ENCODE measurements around the gene CELA3A. TPM values are rescaled to one million over a fixed set of nuclear protein-coding genes. Genes with fewer than 3 reads are reported as not detected.
"Not testable (repeated sequence)": the region's sequence is repeated elsewhere in the genome, so short reads cannot be mapped to it uniquely, and the experiment has no call there.

The CELA3A gene
- total RNA-seq, 1 donor from 2014 or later = 13.4 TPM

DNA sequence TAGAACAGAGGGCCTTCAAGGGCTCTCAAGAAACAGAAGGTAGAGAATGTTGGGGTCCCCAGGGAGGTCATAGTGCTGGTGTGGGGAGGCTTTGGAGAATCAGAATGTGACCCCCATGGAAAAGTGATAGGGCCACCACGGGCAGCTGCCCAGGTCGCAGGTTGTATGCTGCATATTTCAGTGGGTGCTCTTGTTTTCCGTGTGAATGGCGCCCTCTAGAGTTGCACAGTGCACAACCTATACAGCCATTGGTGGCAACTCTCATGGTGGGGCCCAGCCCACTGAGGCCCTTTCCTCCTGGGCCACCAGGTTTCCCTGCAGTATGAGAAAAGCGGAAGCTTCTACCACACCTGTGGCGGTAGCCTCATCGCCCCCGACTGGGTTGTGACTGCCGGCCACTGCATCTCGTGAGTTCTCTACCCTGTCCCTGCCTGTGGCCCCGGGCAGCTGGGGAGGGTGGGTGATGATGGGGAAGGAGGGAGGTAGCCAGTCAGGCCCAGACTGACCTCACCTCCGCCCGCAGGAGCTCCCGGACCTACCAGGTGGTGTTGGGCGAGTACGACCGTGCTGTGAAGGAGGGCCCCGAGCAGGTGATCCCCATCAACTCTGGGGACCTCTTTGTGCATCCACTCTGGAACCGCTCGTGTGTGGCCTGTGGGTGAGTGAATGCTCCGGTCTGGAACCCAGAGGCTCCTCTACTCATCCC, 20.8 kb upstream of the CELA3A start:
- ATAC-seq = peak; percentile 69
- DNase-seq (ENCODE audit: low spot score) = not testable (repeated sequence)

DNA sequence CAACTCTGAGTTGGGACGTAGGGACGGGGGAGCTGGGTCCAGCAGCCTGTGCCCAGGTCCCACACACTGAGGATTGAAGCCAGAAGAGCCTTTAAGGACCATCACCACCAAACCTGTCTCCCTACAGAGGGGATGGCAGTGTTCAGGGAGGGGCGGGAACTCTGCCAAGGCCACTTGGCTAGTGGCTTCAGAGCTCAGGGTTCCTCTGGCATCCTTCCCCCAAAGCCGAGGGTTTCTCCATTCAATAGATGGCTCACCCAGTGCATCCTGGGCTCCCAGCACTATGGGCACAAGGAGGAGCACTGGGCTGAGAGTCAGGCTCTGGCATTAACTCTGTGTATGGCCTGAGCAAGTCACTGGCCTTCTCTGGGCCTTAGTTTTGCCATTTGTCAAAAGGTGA, 20.2 kb upstream of the CELA3A start:
- peak; percentile 65 for ATAC-seq
- DNase-seq (ENCODE audit: low spot score) = not testable (repeated sequence)

- not testable (repeated sequence) for DNase-seq (ENCODE audit: low spot score); ATAC-seq
Measured at GRCh38 chr1:21982122-21982521, 19.3 kb upstream of the CELA3A start.

- not testable (repeated sequence) for ATAC-seq; DNase-seq (ENCODE audit: low spot score)
Measured at GRCh38 chr1:21983539-21983938, 17.9 kb upstream of the CELA3A start.

- not testable (repeated sequence) for ATAC-seq
Measured at GRCh38 chr1:21985893-21986292, 15.6 kb upstream of the CELA3A start.

DNA sequence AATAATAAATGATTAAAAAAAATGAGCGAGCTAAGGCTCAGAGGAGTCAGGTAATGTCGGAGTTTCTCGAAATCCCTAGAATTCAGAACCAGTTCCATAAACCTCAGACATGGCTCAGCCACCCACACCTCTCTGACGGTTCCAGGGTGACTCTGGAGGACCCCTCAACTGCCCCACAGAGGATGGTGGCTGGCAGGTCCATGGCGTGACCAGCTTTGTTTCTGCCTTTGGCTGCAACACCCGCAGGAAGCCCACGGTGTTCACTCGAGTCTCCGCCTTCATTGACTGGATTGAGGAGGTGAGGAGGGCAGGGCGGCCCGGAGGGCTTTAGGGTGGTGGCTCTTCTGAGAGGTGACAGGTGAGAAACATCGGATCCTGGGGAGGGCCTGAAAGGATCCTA, 15.1 kb upstream of the CELA3A start:
- ATAC-seq; DNase-seq (ENCODE audit: low spot score): not testable (repeated sequence)

More at GRCh38 chr1:21985893-21986292, 15.6 kb upstream of the CELA3A start:
- not testable (repeated sequence) for DNase-seq (ENCODE audit: low spot score)

- not testable (repeated sequence) for ATAC-seq; DNase-seq (ENCODE audit: low spot score)
Measured at GRCh38 chr1:21989672-21990393, 11.6 kb upstream of the CELA3A start.

DNA sequence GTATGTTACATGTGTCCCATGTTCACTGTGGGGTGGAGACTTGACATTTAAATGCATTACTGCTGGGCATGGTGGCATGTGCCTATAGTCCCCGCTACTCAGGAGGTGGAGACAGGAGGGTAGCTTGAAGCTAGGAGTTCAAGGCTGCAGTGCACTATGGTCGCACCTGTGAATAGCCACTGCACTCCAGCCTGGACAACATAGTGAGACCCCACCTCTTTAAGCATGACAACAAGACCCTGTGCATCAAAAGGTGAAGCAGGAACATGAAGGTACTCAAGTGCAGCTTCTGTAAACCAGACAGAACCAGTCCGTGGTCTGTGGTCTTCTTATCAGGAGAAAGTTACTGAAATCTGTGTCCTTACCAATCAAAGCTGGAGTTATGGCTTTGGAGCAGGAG, 9.3 kb upstream of the CELA3A start:
- not testable (repeated sequence) for ATAC-seq; DNase-seq (ENCODE audit: low spot score)

DNA sequence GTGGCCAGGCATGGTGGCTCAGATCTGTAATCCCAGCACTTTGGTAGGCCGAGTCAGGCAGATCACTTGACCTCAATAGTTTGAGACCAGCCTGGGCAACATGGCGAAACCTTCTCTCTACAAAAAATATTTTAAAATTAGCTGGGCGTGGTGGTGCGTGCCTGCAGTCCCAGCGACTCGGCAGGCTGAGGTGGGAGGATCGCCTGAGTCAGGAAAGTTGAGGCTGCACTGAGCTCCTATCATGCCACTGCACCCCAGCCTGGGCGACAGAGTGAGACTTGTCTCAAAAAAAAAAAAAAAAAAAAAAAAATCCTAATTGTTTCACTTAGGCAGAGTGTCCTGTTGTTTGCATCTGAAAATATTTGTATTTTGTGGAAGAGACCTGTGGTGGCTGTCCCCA, 6.7 kb upstream of the CELA3A start:
- not testable (repeated sequence) for ATAC-seq; DNase-seq (ENCODE audit: low spot score)

DNA sequence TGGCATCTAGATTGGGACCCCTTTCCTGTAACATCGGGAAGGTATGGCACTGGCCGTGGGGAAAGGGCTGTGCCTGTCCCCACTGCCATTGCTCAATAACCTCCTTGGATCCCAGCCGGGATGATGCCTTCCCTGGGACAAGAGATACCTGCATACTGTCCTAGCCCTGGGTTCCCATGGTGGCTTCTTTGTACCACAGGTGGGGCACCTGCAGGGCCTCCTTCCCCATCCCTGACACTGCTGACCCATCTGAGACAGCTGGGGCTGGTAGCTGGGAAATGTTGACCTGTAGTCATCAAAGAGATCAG, 4.8 kb upstream of the CELA3A start:
- not testable (repeated sequence) for DNase-seq (ENCODE audit: low spot score)
- ATAC-seq = peak; percentile 48

GRCh38 chr1:21997891-21998623, 3.4 kb upstream of the CELA3A start:
- DNase-seq (ENCODE audit: low spot score) = not testable (repeated sequence)
- peak; percentile 45 for ATAC-seq

DNA sequence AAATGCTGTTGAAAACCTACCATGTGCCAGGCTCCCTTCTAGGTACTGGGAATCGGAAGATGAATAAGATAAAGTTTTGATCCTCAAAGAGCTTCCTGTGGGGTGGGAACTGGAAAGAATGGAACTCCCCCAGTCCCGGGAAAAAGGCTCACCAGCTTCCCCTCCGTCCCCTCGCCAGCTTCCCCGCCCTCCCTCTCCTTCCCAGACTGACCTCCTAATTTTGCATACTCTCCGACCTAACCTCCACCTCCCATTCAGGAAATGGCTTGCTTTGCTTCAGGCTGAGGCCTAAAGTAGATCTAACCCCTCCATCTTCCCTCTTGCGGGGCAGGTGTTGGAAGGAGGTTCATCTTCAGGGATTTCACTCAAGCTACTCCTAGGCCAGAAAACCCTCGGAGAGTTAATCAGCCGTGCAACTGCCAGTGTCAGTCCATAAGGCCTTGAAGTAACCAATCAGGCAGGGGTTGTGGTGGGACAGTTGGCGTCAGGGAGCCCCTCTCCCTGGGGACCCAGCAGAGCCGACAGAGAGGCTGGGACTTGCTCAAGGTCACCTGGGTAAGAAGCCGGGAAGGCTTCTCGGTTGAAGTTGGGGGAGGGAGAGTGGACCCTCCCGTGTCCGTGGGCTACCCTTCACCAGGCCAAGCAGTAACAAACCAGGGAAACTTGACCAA, 2.7 kb upstream of the CELA3A start:
- DNase-seq (ENCODE audit: low spot score); ATAC-seq: not testable (repeated sequence)

- ATAC-seq = not testable (repeated sequence)
Measured at GRCh38 chr1:21999645-22000044, 1.8 kb upstream of the CELA3A start.

GRCh38 chr1:22002461-22002860, 1.0 kb downstream of the CELA3A start:
- not testable (repeated sequence) for ATAC-seq; DNase-seq (ENCODE audit: low spot score)

More at GRCh38 chr1:21999645-22000044, 1.8 kb upstream of the CELA3A start:
- DNase-seq (ENCODE audit: low spot score) = not testable (repeated sequence)

DNA sequence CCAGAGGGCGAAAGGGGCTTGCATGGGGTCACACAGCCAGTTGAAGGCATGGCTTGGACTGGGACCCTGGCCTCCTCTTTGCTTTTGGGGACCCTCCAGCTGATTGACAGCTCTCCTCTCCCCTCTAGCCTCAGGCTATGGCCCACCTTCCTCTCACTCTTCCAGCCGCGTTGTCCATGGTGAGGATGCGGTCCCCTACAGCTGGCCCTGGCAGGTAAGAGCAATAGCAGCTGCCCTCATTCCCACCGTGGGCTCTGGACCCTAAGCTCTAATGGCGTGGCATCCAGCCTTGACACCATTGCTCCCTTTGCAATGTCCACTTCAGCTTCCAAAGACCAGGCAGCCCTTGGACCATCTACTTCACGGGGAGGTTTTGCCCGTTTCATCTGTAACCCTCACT, 1.4 kb downstream of the CELA3A start:
- ATAC-seq; DNase-seq (ENCODE audit: low spot score): not testable (repeated sequence)

DNA sequence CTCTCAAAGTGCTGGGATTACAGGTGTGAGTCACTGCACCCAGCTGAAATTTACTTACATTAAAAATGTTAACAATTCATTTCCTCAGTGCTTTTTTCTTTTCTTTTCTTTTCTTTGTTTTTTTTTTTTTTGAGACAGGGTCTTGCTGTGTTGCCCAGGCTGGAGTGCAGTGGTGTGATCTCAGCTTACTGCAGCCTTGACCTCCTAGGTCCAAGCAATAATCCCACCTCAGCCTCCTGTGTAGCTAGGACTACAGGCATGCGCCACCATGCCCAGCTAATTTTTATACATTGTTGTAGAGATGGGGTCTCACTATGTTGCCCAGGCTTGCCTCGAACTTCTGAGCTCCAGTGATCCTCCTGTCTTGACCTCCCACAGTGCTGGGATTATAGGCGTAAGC, 2.5 kb downstream of the CELA3A start:
- ATAC-seq; DNase-seq (ENCODE audit: low spot score): not testable (repeated sequence)

DNA sequence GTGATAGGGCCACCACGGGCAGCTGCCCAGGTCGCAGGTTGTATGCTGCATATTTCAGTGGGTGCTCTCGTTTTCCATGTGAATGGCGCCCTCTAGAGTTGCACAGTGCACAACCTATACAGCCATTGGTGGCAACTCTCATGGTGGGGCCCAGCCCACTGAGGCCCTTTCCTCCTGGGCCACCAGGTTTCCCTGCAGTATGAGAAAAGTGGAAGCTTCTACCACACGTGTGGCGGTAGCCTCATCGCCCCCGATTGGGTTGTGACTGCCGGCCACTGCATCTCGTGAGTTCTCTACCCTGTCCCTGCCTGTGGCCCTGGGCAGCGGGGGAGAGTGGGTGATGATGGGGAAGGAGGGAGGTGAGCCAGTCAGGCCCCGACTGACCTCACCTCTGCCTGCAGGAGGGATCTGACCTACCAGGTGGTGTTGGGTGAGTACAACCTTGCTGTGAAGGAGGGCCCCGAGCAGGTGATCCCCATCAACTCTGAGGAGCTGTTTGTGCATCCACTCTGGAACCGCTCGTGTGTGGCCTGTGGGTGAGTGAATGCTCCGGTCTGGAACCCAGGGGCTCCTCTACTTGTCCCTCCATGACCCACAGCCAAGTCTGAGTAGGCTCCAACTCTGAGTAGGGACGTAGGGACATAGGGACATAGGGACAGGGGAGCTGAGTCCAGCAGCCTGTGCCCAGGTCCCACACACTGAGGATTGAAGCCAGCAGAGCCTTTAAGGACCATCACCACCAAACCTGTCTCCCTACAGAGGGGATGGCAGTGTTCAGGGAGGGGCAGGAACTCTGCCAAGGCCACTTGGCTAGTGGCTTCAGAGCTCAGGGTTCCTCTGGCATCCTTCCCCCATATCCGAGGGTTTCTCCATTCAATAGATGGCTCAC, 4.0 kb downstream of the CELA3A start:
- DNase-seq (ENCODE audit: low spot score) = not testable (repeated sequence)
- ATAC-seq = peak; percentile 89

GRCh38 chr1:22006736-22007135, 5.3 kb downstream of the CELA3A start:
- not testable (repeated sequence) for DNase-seq (ENCODE audit: low spot score); ATAC-seq

DNA sequence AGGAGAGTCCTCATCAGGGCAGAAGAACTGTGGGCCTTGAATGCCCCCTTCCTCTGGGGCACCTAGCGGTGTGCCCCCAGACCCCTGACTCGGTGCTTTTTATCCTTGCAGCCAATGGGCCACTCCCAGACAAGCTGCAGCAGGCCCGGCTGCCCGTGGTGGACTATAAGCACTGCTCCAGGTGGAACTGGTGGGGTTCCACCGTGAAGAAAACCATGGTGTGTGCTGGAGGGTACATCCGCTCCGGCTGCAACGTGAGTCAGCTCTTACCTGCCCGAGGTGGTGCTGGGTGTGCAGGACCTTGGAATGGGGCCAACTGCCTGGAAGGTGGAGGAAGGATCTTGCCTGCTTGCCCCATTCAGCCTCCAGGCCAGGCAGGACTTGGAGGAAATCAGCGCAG, 5.8 kb downstream of the CELA3A start:
- not testable (repeated sequence) for ATAC-seq; DNase-seq (ENCODE audit: low spot score)

DNA sequence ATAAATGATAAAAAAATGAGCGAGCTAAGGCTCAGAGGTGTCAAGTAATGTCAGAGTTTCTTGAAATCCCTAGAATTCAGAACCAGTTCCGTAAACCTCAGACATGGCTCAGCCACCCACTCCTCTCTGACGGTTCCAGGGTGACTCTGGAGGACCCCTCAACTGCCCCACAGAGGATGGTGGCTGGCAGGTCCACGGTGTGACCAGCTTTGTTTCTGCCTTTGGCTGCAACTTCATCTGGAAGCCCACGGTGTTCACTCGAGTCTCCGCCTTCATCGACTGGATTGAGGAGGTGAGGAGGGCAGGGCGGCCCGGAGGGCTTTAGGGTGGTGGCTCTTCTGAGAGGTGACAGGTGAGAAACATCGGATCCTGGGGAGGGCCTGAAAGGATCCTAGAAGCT, 8.1 kb downstream of the CELA3A start:
- not testable (repeated sequence) for DNase-seq (ENCODE audit: low spot score); ATAC-seq
